A673 (cell line): ENCODE results near the gene UMODL1.

Source experiments
- EZH2 ChIP-seq: fragments of 200-600 bp; sonication (generic); IDR thresholded peaks from 2 replicates; pipeline ENCODE4 v1.6.1; 2017; ENCODE audit warnings: borderline replicate concordance, low read depth, mild to moderate bottlenecking, mixed read lengths, antibody characterized with exemption, low read length; ENCODE audit not compliant: poor library complexity, severe bottlenecking
- TF ChIP-seq, protein P1 (sequence below): fragments of 300-800, 200-600 bp; sonication (generic); conservative IDR thresholded peaks from 2 replicates; pipeline ENCODE4 v1.5.1; 2017; ENCODE audit warnings: low read depth, mild to moderate bottlenecking, antibody characterized with exemption, low read length, moderate library complexity, mixed read lengths

GRCh38 chr21:42061195-42061985 lies 9.7 kb upstream of the UMODL1 start:
- TF ChIP-seq, protein P1, sequence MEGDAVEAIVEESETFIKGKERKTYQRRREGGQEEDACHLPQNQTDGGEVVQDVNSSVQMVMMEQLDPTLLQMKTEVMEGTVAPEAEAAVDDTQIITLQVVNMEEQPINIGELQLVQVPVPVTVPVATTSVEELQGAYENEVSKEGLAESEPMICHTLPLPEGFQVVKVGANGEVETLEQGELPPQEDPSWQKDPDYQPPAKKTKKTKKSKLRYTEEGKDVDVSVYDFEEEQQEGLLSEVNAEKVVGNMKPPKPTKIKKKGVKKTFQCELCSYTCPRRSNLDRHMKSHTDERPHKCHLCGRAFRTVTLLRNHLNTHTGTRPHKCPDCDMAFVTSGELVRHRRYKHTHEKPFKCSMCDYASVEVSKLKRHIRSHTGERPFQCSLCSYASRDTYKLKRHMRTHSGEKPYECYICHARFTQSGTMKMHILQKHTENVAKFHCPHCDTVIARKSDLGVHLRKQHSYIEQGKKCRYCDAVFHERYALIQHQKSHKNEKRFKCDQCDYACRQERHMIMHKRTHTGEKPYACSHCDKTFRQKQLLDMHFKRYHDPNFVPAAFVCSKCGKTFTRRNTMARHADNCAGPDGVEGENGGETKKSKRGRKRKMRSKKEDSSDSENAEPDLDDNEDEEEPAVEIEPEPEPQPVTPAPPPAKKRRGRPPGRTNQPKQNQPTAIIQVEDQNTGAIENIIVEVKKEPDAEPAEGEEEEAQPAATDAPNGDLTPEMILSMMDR: no peak
- no peak for TF ChIP-seq EZH2
